ENCODE data around the gene OR52J3. TPM values are rescaled to one million over a fixed set of nuclear protein-coding genes. Genes with fewer than 3 reads are reported as not detected.
A peak's percentile ranks its signal among the peaks of the same experiment; 100 is the strongest.

The OR52J3 gene
- total and polyA plus RNA-seq, 12 donors = not detected

DNA sequence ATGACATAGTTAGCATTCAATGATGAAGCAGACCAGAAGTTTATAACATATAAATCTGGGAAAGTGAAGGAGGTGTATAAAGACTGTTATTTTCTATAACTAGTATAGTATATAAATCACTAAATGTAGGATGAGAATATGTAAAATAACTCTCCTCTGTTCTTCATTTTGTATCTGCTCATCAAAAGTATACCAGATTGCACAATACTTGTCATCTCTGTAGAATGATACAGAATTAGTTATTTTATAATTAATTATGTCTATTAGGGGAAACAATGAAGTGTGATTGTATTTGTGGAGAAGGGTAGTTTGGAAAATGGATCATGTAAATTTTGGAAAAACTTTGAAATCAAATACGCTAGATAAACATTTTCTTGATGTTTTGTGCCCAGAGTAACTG lies 33.3 kb upstream of the OR52J3 start:
- Histone ChIP-seq H3K27me3 (peaks cover 0 to 3% (median 0%) of the 10 kb centered on the region in 7 donors), H3K9me3 (no peaks in the 10 kb centered on the region), H3K27ac (no peak overlapping the region), H3K4me1 (no peaks in the 10 kb centered on the region), H3K4me3 (no peak overlapping the region), H3K36me3 (no peaks in the 10 kb centered on the region)
- DNase-seq = no peak
- TF ChIP-seq, protein P1, sequence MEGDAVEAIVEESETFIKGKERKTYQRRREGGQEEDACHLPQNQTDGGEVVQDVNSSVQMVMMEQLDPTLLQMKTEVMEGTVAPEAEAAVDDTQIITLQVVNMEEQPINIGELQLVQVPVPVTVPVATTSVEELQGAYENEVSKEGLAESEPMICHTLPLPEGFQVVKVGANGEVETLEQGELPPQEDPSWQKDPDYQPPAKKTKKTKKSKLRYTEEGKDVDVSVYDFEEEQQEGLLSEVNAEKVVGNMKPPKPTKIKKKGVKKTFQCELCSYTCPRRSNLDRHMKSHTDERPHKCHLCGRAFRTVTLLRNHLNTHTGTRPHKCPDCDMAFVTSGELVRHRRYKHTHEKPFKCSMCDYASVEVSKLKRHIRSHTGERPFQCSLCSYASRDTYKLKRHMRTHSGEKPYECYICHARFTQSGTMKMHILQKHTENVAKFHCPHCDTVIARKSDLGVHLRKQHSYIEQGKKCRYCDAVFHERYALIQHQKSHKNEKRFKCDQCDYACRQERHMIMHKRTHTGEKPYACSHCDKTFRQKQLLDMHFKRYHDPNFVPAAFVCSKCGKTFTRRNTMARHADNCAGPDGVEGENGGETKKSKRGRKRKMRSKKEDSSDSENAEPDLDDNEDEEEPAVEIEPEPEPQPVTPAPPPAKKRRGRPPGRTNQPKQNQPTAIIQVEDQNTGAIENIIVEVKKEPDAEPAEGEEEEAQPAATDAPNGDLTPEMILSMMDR (IDR thresholded peaks at IDR 0.05) = no peak
- WGBS, 2 donors = 78 to 79% methylated on average over 1 of the region's 1 CpG
- no peak for ATAC-seq
- intact Hi-C loops (cut with DNase I) = loop anchor here in 1 of 10 donors (5.0 kb wide), 1 partner anchor 386 kb away; no protein-coding TSS in a partner anchor

DNA sequence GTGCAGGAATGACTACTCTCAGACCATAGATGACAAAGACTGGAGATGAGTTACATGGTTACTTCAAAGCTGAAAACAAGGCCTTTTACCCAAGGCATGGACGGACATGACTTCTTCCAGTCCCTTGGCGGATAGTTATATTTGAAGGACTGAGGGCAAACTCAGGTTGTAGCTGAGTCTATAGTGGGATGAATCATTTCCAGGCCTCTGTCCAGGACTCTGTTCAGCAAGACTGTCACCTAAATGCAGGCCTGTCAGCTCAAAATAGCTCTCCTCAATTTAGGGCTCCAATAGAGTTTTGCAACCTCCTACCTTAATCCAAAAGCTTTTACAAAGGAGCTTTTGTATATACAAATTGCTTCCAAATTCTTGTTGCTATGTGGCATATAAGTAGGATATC lies 24.3 kb upstream of the OR52J3 start:
- peak in 7 of 8 donors; percentile 62 to 96 (median 89) for ATAC-seq

DNA sequence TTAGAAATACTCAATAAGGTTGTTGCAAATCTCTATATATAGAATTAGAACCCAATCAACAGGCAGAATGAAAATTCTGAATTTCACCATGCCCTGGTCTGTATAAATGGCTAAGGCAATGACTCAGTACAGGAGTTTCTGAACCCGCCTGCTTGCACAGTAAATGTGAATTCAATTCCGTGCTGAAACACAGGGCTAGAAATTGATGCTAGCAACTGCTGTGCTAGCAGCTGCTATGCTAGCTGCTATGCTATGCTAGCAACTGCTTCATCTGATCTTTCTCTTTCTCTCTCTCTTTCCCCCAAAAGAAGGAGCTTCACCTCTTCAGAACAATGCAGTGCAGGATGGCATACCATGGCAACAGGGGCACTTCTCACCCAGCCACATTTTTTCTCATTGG lies 9.7 kb upstream of the OR52J3 start:
- no peak overlapping the region for H3K27ac ChIP-seq
- no peak overlapping the region for H3K4me3 ChIP-seq
- TF ChIP-seq, protein P1 (IDR thresholded peaks at IDR 0.05) = no peak
- DNase-seq (no peak), ATAC-seq (no peak)
- no peaks in the 10 kb centered on the region for H3K27me3 ChIP-seq
- intact Hi-C loops (cut with DNase I) = no loop called here
- WGBS, 2 donors = 80 to 91% methylated on average over 2 of the region's 2 CpGs
- no peaks in the 10 kb centered on the region for H3K36me3 ChIP-seq
- peaks cover 0 to 5% (median 0%) of the 10 kb centered on the region in 11 donors for H3K9me3 ChIP-seq
- H3K4me1 ChIP-seq = no peaks in the 10 kb centered on the region

More for the DNA sequence above, 24.3 kb upstream of the OR52J3 start:
- 72 to 76% methylated on average over 2 of the region's 2 CpGs for WGBS, 2 donors
- Histone ChIP-seq H3K27ac (peak overlapping the region in 3 of 10 donors; percentile 7 to 41 (median 29)), H3K4me1 (peaks cover 0 to 5% (median 0%) of the 10 kb centered on the region in 9 donors), H3K9me3 (peaks cover 0 to 20% (median 13%) of the 10 kb centered on the region in 11 donors), H3K4me3 (no peak overlapping the region), H3K27me3 (no peaks in the 10 kb centered on the region), H3K36me3 (no peaks in the 10 kb centered on the region)
- TF ChIP-seq, protein P1 (IDR thresholded peaks at IDR 0.05) = no peak
- intact Hi-C loops (cut with DNase I) = no loop called here
- DNase-seq = peak in 1 of 2 donors; percentile 13

DNA sequence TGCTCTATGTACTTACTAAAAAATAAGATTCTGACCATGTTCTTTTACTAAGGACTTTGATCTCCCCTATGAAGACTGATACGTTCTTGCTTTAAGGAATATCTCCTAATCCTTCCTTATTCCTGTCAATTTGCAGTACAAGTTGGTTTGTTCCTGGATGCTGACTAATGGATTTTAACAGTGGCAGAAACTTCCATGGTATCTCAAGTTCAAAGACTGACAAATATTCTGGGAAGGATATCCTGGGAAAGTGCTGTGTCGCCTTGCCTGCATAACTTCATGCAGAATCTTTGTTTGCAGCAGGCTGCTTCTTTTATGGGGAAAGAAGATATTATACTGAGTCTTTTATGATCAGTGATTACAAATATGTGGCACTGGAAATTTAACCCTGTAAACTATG lies 8.4 kb upstream of the OR52J3 start:
- ATAC-seq (no peak), DNase-seq (no peak)
- Histone ChIP-seq H3K9me3 (no peaks in the 10 kb centered on the region), H3K27me3 (no peaks in the 10 kb centered on the region), H3K4me1 (no peaks in the 10 kb centered on the region), H3K27ac (no peak overlapping the region), H3K36me3 (no peaks in the 10 kb centered on the region), H3K4me3 (no peak overlapping the region)
- 41 to 67% methylated on average over 2 of the region's 2 CpGs for WGBS, 2 donors
- TF ChIP-seq, protein P1 (IDR thresholded peaks at IDR 0.05) = no peak
- intact Hi-C loops (cut with DNase I) = no loop called here

Data from heart right ventricle (tissue), 16 donors.